GM23248 (cell line): ENCODE results near the gene ANKRD6.

Experiments used
- EZH2 ChIP-seq: fragments of 200-600 bp; sonication (generic); IDR thresholded peaks from 2 replicates; pipeline ENCODE4 v1.6.1; 2018; ENCODE audit warnings: antibody characterized with exemption, mild to moderate bottlenecking; ENCODE audit not compliant: insufficient read depth, poor library complexity, severe bottlenecking
- EZH2phosphoT487 ChIP-seq: fragments of 200-600 bp; sonication (generic); IDR thresholded peaks from 2 replicates; pipeline ENCODE4 v1.6.1; 2018; ENCODE audit warnings: antibody characterized with exemption, moderate library complexity, mild to moderate bottlenecking, low read depth; ENCODE audit not compliant: insufficient read depth

GRCh38 chr6:89559487-89559886 is 126.5 kb downstream of the ANKRD6 start:
- TF ChIP-seq EZH2 (no peak), EZH2phosphoT487 (no peak)
